HepG2 (cell line): ENCODE data around the gene MMP17. TPM values are rescaled to one million over a fixed set of nuclear protein-coding genes. Genes with fewer than 3 reads are reported as not detected.

Source experiments
- ATAC-seq: fragments of 200-7000 bp; cut with Tn5 transposase; 3 replicates; pipeline ENCODE4 v1.9.1; 2020; ENCODE audit warnings: mild to moderate bottlenecking, moderate library complexity
- BruUV-seq: library from RNA; stranded (reverse); fragments of 400-500 nt; replicated peaks from 2 replicates; lab custom pipeline; 2021; lab: Mats Ljungman, UMichigan
- CTCF ChIA-PET: fragments of 300-600 bp; formaldehyde crosslinking; extraction: SDS; loops from one replicate; lab custom pipeline; 2021; ENCODE audit warnings: low total read pairs, inconsistent platforms, low intra/inter-chr PET ratio; lab: Yijun Ruan, JAX
- POLR2A ChIA-PET: fragments of 350-600 bp; sonication (Branson Sonifier 250); formaldehyde crosslinking; loops from one replicate; lab custom pipeline; 2020; ENCODE audit warnings: antibody characterized with exemption, inconsistent platforms; lab: Yijun Ruan, JAX
- DNase-seq: peaks from one replicate; pipeline ENCODE4 v3.0.0-alpha.2; 2015; ENCODE audit warnings: low spot score
- FAIRE-seq: peaks from 3 replicates; lab custom pipeline; 2011; peaks lifted over from hg19 to GRCh38; lab: Jason Lieb, UNC
- H2AFZ ChIP-seq: one replicate; pipeline ENCODE4 v1.6.1; 2011; ENCODE audit warnings: low read length, inconsistent platforms
- H3K27ac ChIP-seq: fragments of 300-600 bp; 3 replicates; pipeline ENCODE4 v1.8.0; 2011; ENCODE audit warnings: mixed run types, mild to moderate bottlenecking, mixed read lengths, low read length, inconsistent platforms; ENCODE audit not compliant: insufficient read depth; ENCODE audit errors: extremely low read length
- H3K27me3 ChIP-seq, 2 experiments: fragments of 200-600 bp in 1 of 2; 2 replicates in 1 of 2; 3 replicates in 1 of 2; pipeline versions ENCODE4 v1.6.0 to v1.8.0; 2011; ENCODE audit warnings: low read length in 2 of 2, mild to moderate bottlenecking in 2 of 2, moderate library complexity in 2 of 2, inconsistent platforms in 1 of 2; ENCODE audit not compliant: insufficient read depth in 2 of 2, control insufficient read depth in 1 of 2
- H3K36me3 ChIP-seq, 2 experiments: fragments of 200-600 bp in 1 of 2; replicated peaks in 1 of 2; 2 replicates in 1 of 2; 3 replicates in 1 of 2; pipeline versions ENCODE4 v1.5.1 to v1.8.0; 2011; ENCODE audit warnings: low read length in 2 of 2, inconsistent platforms in 1 of 2; ENCODE audit not compliant: insufficient read depth in 2 of 2, control insufficient read depth in 1 of 2
- H3K4me1 ChIP-seq: 2 replicates; pipeline ENCODE4 v1.5.1; 2012; ENCODE audit warnings: low read length, inconsistent platforms; ENCODE audit not compliant: insufficient read depth
- H3K4me2 ChIP-seq: 2 replicates; pipeline ENCODE4 v1.6.0; 2011; ENCODE audit warnings: low read depth, low read length, inconsistent platforms
- H3K4me3 ChIP-seq, 3 experiments: fragments of 200-600 bp in 1 of 3; sonication (generic), shearing (Covaris generic) in 1 of 3; replicated peaks in 1 of 3; 2 replicates each; pipeline ENCODE4 v1.5.1; 2011 to 2016; ENCODE audit warnings: low read length in 3 of 3, inconsistent platforms in 2 of 3, low read depth in 2 of 3, mild to moderate bottlenecking in 2 of 3, control low read depth in 1 of 3, mixed read lengths in 1 of 3; ENCODE audit not compliant: insufficient read depth in 1 of 3
- H3K79me2 ChIP-seq: one replicate; pipeline ENCODE4 v1.6.1; 2011; ENCODE audit warnings: low read length, inconsistent platforms; ENCODE audit not compliant: insufficient read depth
- H3K9ac ChIP-seq: 2 replicates; pipeline ENCODE4 v1.6.0; 2011; ENCODE audit warnings: mild to moderate bottlenecking, low read depth, low read length, inconsistent platforms; ENCODE audit not compliant: insufficient read depth
- H3K9me3 ChIP-seq: 2 replicates; pipeline ENCODE4 v1.5.1; 2012; ENCODE audit warnings: mild to moderate bottlenecking, low read length
- H4K20me1 ChIP-seq: 2 replicates; pipeline ENCODE4 v1.6.0; 2011; ENCODE audit warnings: inconsistent platforms, mild to moderate bottlenecking, low read length, moderate library complexity; ENCODE audit not compliant: insufficient read depth
- AKAP8 ChIP-seq: sonication (generic); formaldehyde crosslinking; IDR thresholded peaks from 2 replicates; pipeline ENCODE4 v1.5.1; 2020; ENCODE audit warnings: mild to moderate bottlenecking, missing genetic modification reagents
- ATRX ChIP-seq: sonication (generic); formaldehyde crosslinking; IDR thresholded peaks from 2 replicates; pipeline ENCODE4 v1.4.0; 2020; ENCODE audit warnings: missing genetic modification reagents, borderline replicate concordance
- CBX2 ChIP-seq, 2 experiments: fragments of 200-600 bp in 1 of 2; sonication (generic); formaldehyde crosslinking in 1 of 2; IDR thresholded peaks; 2 replicates each; pipeline versions ENCODE4 v1.7.0 to v1.8.1; 2018 to 2022; ENCODE audit warnings: low read depth in 2 of 2, low read length in 1 of 2, mild to moderate bottlenecking in 1 of 2, missing genetic modification reagents in 1 of 2
- CEBPG ChIP-seq: IDR thresholded peaks from 2 replicates; pipeline ENCODE4 v1.6.1; 2016
- DNMT3B ChIP-seq: conservative IDR thresholded peaks from 2 replicates; pipeline ENCODE4 v1.6.1; 2016; ENCODE audit warnings: missing biosample characterization, control low read depth
- HES4 ChIP-seq: sonication (generic); formaldehyde crosslinking; IDR thresholded peaks from 2 replicates; pipeline ENCODE4 v1.9.0; 2021; ENCODE audit warnings: mild to moderate bottlenecking, missing genetic modification reagents, borderline replicate concordance
- MXD3 ChIP-seq: IDR thresholded peaks from 2 replicates; pipeline ENCODE4 v1.6.1; 2016; ENCODE audit warnings: mild to moderate bottlenecking, missing biosample characterization, missing genetic modification reagents
- NCOA5 ChIP-seq: sonication (generic); formaldehyde crosslinking; IDR thresholded peaks from 2 replicates; pipeline ENCODE4 v1.4.0; 2020; ENCODE audit warnings: missing genetic modification reagents
- NFKBIZ ChIP-seq: IDR thresholded peaks from 2 replicates; pipeline ENCODE4 v1.6.1; 2018; ENCODE audit warnings: missing genetic modification reagents, missing compliant biosample characterization
- PHB2 ChIP-seq: fragments of 450-650 bp; IDR thresholded peaks from 2 replicates; pipeline ENCODE4 v1.6.1; 2018; ENCODE audit not compliant: partially characterized antibody
- REXO4 ChIP-seq: sonication (generic); formaldehyde crosslinking; IDR thresholded peaks from 2 replicates; pipeline ENCODE4 v1.8.0; 2022; ENCODE audit warnings: missing genetic modification reagents, mild to moderate bottlenecking, borderline replicate concordance
- RXRA ChIP-seq: sonication (generic); formaldehyde crosslinking; IDR thresholded peaks from 2 replicates; pipeline ENCODE4 v1.5.1; 2020; ENCODE audit warnings: missing genetic modification reagents
- UBTF ChIP-seq: sonication (generic); formaldehyde crosslinking; IDR thresholded peaks from 2 replicates; pipeline ENCODE4 v1.4.0; 2020; ENCODE audit warnings: mild to moderate bottlenecking, missing genetic modification reagents
- WIZ ChIP-seq: sonication (generic); formaldehyde crosslinking; IDR thresholded peaks from 2 replicates; pipeline ENCODE4 v1.5.1; 2020; ENCODE audit warnings: mild to moderate bottlenecking, missing genetic modification reagents
- XRCC5 ChIP-seq: fragments of 200-400 bp; formaldehyde crosslinking; optimal IDR thresholded peaks from 2 replicates; pipeline ENCODE3; 2017; ENCODE audit warnings: mild to moderate bottlenecking, low read length
- ZBTB34 ChIP-seq: sonication (generic); formaldehyde crosslinking; IDR thresholded peaks from 2 replicates; pipeline ENCODE4 v1.8.0; 2022; ENCODE audit warnings: mild to moderate bottlenecking, missing genetic modification reagents
- ZNF451 ChIP-seq: sonication (generic); formaldehyde crosslinking; IDR thresholded peaks from 2 replicates; pipeline ENCODE4 v1.5.0; 2020; ENCODE audit warnings: mild to moderate bottlenecking, missing genetic modification reagents
- ZNF7 ChIP-seq: IDR thresholded peaks from 2 replicates; pipeline ENCODE4 v1.6.1; 2016; ENCODE audit warnings: missing biosample characterization, missing genetic modification reagents
- ZNF75D ChIP-seq: sonication (generic); formaldehyde crosslinking; IDR thresholded peaks from 2 replicates; pipeline ENCODE4 v1.8.1; 2023; ENCODE audit warnings: missing genetic modification reagents, mild to moderate bottlenecking, borderline replicate concordance
- ZSCAN25 ChIP-seq: sonication (generic); formaldehyde crosslinking; IDR thresholded peaks from 2 replicates; pipeline ENCODE4 v1.8.0; 2022; ENCODE audit warnings: mild to moderate bottlenecking, missing genetic modification reagents
- WGBS: methylation state at CpG from one replicate; pipeline ENCODE4 v1.1.6; 2017; ENCODE audit warnings: low lambda C conversion rate; 5-methylcytosine and 5-hydroxymethylcytosine counted together
- in situ Hi-C: cut with HindIII; loops from 2 replicates; pipeline ENCODE4 v1.10.0; 2017; ENCODE audit warnings: low pct_unique_long_range_greater_than_20kb; ENCODE audit not compliant: extremely low pct_ligation_motif_present
- intact Hi-C: fragments of 100-400 bp; cut with micrococcal nuclease; formaldehyde crosslinking; loops from one replicate; pipeline ENCODE4 v1.10.0; 2022; ENCODE audit not compliant: unreplicated experiment
- polyA plus RNA-seq, 8 experiments: library from polyadenylated mRNA; depleted of rRNA in 3 of 8; stranded (reverse) in 7 of 8; unstranded in 1 of 8; fragments of >200 nt; fragmentation: Illumina TruSeq in 4 of 8; extraction: Trizol in 4 of 8; gene quantifications; 2 replicates each; pipeline versions ENCODE4 v1.2.1 to v1.2.3, GENCODE V29; 2011 to 2016; ENCODE audit warnings: low read depth in 4 of 8, missing spikeins in 1 of 8, mixed read lengths in 1 of 8; ENCODE audit not compliant: insufficient read depth in 1 of 8
- total RNA-seq, 5 experiments: library from RNA; depleted of rRNA; stranded (reverse); fragments of >200 nt; fragmentation: Illumina TruSeq; extraction: Trizol; gene quantifications; 2 replicates each; pipeline ENCODE4 v1.2.3, GENCODE V29; 2016; ENCODE audit warnings: low read depth in 1 of 5

Gene MMP17
- total and polyA plus RNA-seq, 2 of the 13 experiments (the other 11 are each of a cell fraction or from before 2014, with no cell fraction given), result 0.55 to 0.80 TPM

GRCh38 chr12:131862600-131862993, 34.4 kb downstream of the MMP17 start (continued):
- 0 out of 2 replicates have a peak, but pooled peaks have one; percentile 1 for TF ChIP-seq UBTF
- TF ChIP-seq, all 625 proteins: peak for 16

- WGBS, result 4% methylated on average over 14 of the region's 20 CpGs
- FAIRE-seq (no peak), DNase-seq (no peak), ATAC-seq (no peak)
- ChIA-PET CTCF (no interaction called here), POLR2A (interaction anchor here (1.0 to 2.4 kb wide), 4 partner anchors 27 to 65 kb away, joined by 3 to 11 read pairs (median 7); no protein-coding TSS in a partner anchor)
- intact Hi-C loops (loop anchor here (5.0 kb wide), 1 partner anchor 64 kb away; the partner anchor contains the start of gene PUS1), in situ Hi-C loops (no loop called here)
- H3K4me3 ChIP-seq, result peak overlapping the region; percentile 48 to 67 (median 64); a peak in 5 of 6 replicates
- peak overlapping the region; percentile 7 for H3K27ac ChIP-seq
- H3K4me2 ChIP-seq, result peak overlapping the region; percentile 95
- H3K27me3 ChIP-seq, result peaks cover 0 to 6% of the 10 kb centered on the region in 2 experiments; a peak in 2 of 5 replicates
- H3K9ac ChIP-seq, result peak overlapping the region; percentile 37
- H3K4me1 ChIP-seq, result peaks cover 63% of the 10 kb centered on the region
- no peaks in the 10 kb centered on the region for H3K9me3 ChIP-seq
- no peak overlapping the region for H2AFZ ChIP-seq
- no peaks in the 10 kb centered on the region for H3K36me3 ChIP-seq
- H3K79me2 ChIP-seq, result no peaks in the 10 kb centered on the region
- BruUV-seq, result no TSS peak
- H4K20me1 ChIP-seq, result no peaks in the 10 kb centered on the region
- TF ChIP-seq WIZ (CRISPR knock-in tag), result 0 out of 2 replicates have a peak, but pooled peaks have one; percentile 10
- no peak for TF ChIP-seq ZBTB34 (CRISPR knock-in tag)
- TF ChIP-seq CEBPG (CRISPR knock-in tag), result peak; percentile 29
- TF ChIP-seq ATRX, result no peak
- no peak for TF ChIP-seq NFKBIZ (CRISPR knock-in tag)
- no peak for TF ChIP-seq DNMT3B
- no peak for TF ChIP-seq ZNF75D (CRISPR knock-in tag)
- peak; percentile 43; the same call in 1 of the 2 replicates for TF ChIP-seq ZSCAN25 (CRISPR knock-in tag)
- 0 out of 2 replicates have a peak, but pooled peaks have one; percentile 27 for TF ChIP-seq ZNF451 (CRISPR knock-in tag)
- TF ChIP-seq AKAP8 (CRISPR knock-in tag), result no peak
- TF ChIP-seq XRCC5, result no peak
- TF ChIP-seq ZNF7, result no peak
- TF ChIP-seq PHB2, result no peak
- TF ChIP-seq CBX2 (IDR thresholded peaks at IDR 0.05; ENCODE audit: low read depth, low read length), result no peak
- TF ChIP-seq CBX2 (CRISPR knock-in tag; IDR thresholded peaks at IDR 0.05; ENCODE audit: low read depth), result no peak
- no peak for TF ChIP-seq NCOA5 (CRISPR knock-in tag)
- no peak for TF ChIP-seq RXRA (CRISPR knock-in tag)
- no peak for TF ChIP-seq REXO4 (CRISPR knock-in tag)
- TF ChIP-seq HES4 (CRISPR knock-in tag), result no peak
- no peak for TF ChIP-seq MXD3
Measured at GRCh38 chr12:131862994-131863710, 35.0 kb downstream of the MMP17 start.
